Mononuclear cell (primary cell): ENCODE data around the gene GRM8. TPM values are rescaled to one million over a fixed set of nuclear protein-coding genes. Genes with fewer than 3 reads are reported as not detected.

Experiments used
- total RNA-seq: library from RNA; depleted of rRNA; stranded (reverse); fragments of >200 nt; gene quantifications from one replicate; pipeline ENCODE4 v1.2.3, GENCODE V29; 2012

GRM8 gene
- total RNA-seq, 1 donor, result not detected

Other genes starting within 250 kb of the GRM8 start
- gene ZNF800, start 139.8 kb upstream of the GRM8 start, total RNA-seq, result 91.0 TPM